GM23248 (cell line): ENCODE data around the gene ERC1. TPM values are rescaled to one million over a fixed set of nuclear protein-coding genes. Genes with fewer than 3 reads are reported as not detected.

Experiments
- DNase-seq: peaks from one replicate; pipeline ENCODE4 v3.0.0-alpha.2; 2015
- H2AFZ ChIP-seq: fragments of 200-600 bp; sonication (generic); 2 replicates; pipeline ENCODE4 v1.6.1; 2016; ENCODE audit warnings: antibody characterized with exemption
- H3F3A ChIP-seq: fragments of 200-600 bp; sonication (generic); 2 replicates; pipeline ENCODE4 v1.6.1; 2016; ENCODE audit warnings: mild to moderate bottlenecking, antibody characterized with exemption, mixed run types; ENCODE audit not compliant: insufficient read depth
- H3K27ac ChIP-seq: fragments of 200-600 bp; sonication (generic); 2 replicates; pipeline ENCODE4 v1.5.1; 2016; ENCODE audit warnings: mild to moderate bottlenecking
- H3K27me3 ChIP-seq: fragments of 200-600 bp; sonication (generic); replicated peaks from 2 replicates; pipeline ENCODE4 v1.6.1; 2016; ENCODE audit warnings: mild to moderate bottlenecking; ENCODE audit not compliant: insufficient read depth
- H3K36me3 ChIP-seq: fragments of 200-600 bp; sonication (generic); 2 replicates; pipeline ENCODE4 v1.6.1; 2016; ENCODE audit warnings: low read depth, mild to moderate bottlenecking
- H3K4me1 ChIP-seq: fragments of 200-600 bp; sonication (generic); 2 replicates; pipeline ENCODE4 v1.6.1; 2016; ENCODE audit warnings: mild to moderate bottlenecking; ENCODE audit not compliant: insufficient read depth
- H3K4me2 ChIP-seq: fragments of 200-600 bp; sonication (generic); one replicate; pipeline ENCODE4 v1.6.1; 2016; ENCODE audit warnings: mild to moderate bottlenecking; ENCODE audit not compliant: unreplicated experiment
- H3K4me3 ChIP-seq: fragments of 200-600 bp; sonication (generic); 2 replicates; pipeline ENCODE4 v1.5.1; 2016; ENCODE audit warnings: mild to moderate bottlenecking
- H3K79me2 ChIP-seq: fragments of 200-600 bp; sonication (generic); 2 replicates; pipeline ENCODE4 v1.6.1; 2016; ENCODE audit warnings: mild to moderate bottlenecking; ENCODE audit not compliant: insufficient read depth
- H3K9ac ChIP-seq: fragments of 200-600 bp; sonication (generic); 2 replicates; pipeline ENCODE4 v1.6.1; 2016; ENCODE audit warnings: mild to moderate bottlenecking
- H3K9me2 ChIP-seq: fragments of 200-600 bp; sonication (generic); 2 replicates; pipeline ENCODE4 v1.6.1; 2016; ENCODE audit warnings: mixed run types, mild to moderate bottlenecking, moderate library complexity; ENCODE audit not compliant: insufficient read depth
- H3K9me3 ChIP-seq: fragments of 200-600 bp; sonication (generic); one replicate; pipeline ENCODE4 v1.6.1; 2017; ENCODE audit warnings: low read depth
- H4K20me1 ChIP-seq: fragments of 200-600 bp; sonication (generic); 2 replicates; pipeline ENCODE4 v1.6.0; 2016; ENCODE audit not compliant: insufficient read depth
- EZH2 ChIP-seq: fragments of 200-600 bp; sonication (generic); IDR thresholded peaks from 2 replicates; pipeline ENCODE4 v1.6.1; 2018; ENCODE audit warnings: antibody characterized with exemption, mild to moderate bottlenecking; ENCODE audit not compliant: insufficient read depth, poor library complexity, severe bottlenecking
- EZH2phosphoT487 ChIP-seq: fragments of 200-600 bp; sonication (generic); IDR thresholded peaks from 2 replicates; pipeline ENCODE4 v1.6.1; 2018; ENCODE audit warnings: antibody characterized with exemption, moderate library complexity, mild to moderate bottlenecking, low read depth; ENCODE audit not compliant: insufficient read depth
- WGBS, 2 experiments: methylation state at CpG; one replicate each; pipeline ENCODE4 v1.1.6; 2015 to 2017; ENCODE audit warnings: low lambda C conversion rate in 2 of 2, low coverage in 1 of 2; ENCODE audit errors: missing lambda C conversion rate in 2 of 2; 5-methylcytosine and 5-hydroxymethylcytosine counted together
- in situ Hi-C: fragments of 300-500 bp; cut with MboI; formaldehyde crosslinking; loops from 2 replicates; pipeline ENCODE4 v1.15.0; 2020
- polyA plus RNA-seq: library from polyadenylated mRNA; unstranded; fragments of >200 nt; fragmentation: Nextera tagmentation; extraction: Ambion mirVana; gene quantifications from 2 replicates; pipeline ENCODE4 v1.2.1, GENCODE V29; 2016
- total RNA-seq: library from RNA; depleted of rRNA; stranded (reverse); fragments of >200 nt; shearing (Covaris generic); gene quantifications from 2 replicates; pipeline ENCODE4 v1.2.3, GENCODE V29; 2014

The ERC1 gene
- total and polyA plus RNA-seq, 2 experiments from 2014 or later: 21.5 to 23.3 TPM

DNA sequence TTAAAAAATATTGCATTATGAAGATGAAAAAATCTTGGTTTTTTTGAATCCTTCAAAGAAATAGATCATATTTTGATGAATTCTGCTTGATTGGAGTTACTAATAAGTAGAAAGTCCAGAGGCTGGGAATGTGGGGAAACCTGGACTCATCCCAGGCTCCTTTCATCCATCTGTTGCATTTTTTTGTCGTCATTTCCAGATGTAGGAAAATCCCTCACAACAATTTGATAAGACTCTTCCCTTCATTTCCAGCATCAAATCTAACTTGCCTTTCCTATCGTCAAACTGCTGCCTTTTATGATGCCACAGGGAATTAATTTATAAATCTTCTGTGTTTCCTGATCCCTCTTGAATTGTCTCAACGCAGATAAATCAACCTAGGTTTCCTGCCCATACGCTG is 391.8 kb downstream of the ERC1 start:
- Histone ChIP-seq H3K4me2 (no peak overlapping the region), H3F3A (no peaks in the 10 kb centered on the region), H3K4me1 (no peaks in the 10 kb centered on the region), H3K36me3 (no peaks in the 10 kb centered on the region), H3K4me3 (no peak overlapping the region), H3K9me2 (no peaks in the 10 kb centered on the region), H3K27me3 (no peaks in the 10 kb centered on the region), H3K79me2 (no peaks in the 10 kb centered on the region), H3K9me3 (no peaks in the 10 kb centered on the region), H3K27ac (no peak overlapping the region), H4K20me1 (no peaks in the 10 kb centered on the region), H3K9ac (no peak overlapping the region), H2AFZ (no peak overlapping the region)
- DNase-seq: no peak
- in situ Hi-C loops: no loop called here
- WGBS, 2 experiments: 68 to 71% methylated on average over 4 of the region's 4 CpGs
- TF ChIP-seq EZH2phosphoT487: no peak
- TF ChIP-seq EZH2: no peak

GRCh38 chr12:1383758-1384157 is 392.7 kb downstream of the ERC1 start:
- Histone ChIP-seq H3K4me1 (no peaks in the 10 kb centered on the region), H3K27me3 (no peaks in the 10 kb centered on the region), H3K27ac (no peak overlapping the region), H3K36me3 (no peaks in the 10 kb centered on the region), H3K9me2 (no peaks in the 10 kb centered on the region), H3K4me3 (no peak overlapping the region), H4K20me1 (no peaks in the 10 kb centered on the region), H2AFZ (no peak overlapping the region), H3F3A (no peaks in the 10 kb centered on the region), H3K4me2 (no peak overlapping the region), H3K79me2 (no peaks in the 10 kb centered on the region), H3K9me3 (no peaks in the 10 kb centered on the region), H3K9ac (no peak overlapping the region)
- 74 to 81% methylated on average over 4 of the region's 4 CpGs for WGBS, 2 experiments
- no peak for DNase-seq
- in situ Hi-C loops: no loop called here
- no peak for TF ChIP-seq EZH2
- TF ChIP-seq EZH2phosphoT487: no peak

- in situ Hi-C loops: no loop called here
- WGBS, 2 experiments: 94% methylated on average over 4 of the region's 4 CpGs
- Histone ChIP-seq H3K9ac (no peak overlapping the region), H3K36me3 (no peaks in the 10 kb centered on the region), H4K20me1 (no peaks in the 10 kb centered on the region), H3K27ac (no peak overlapping the region), H3K4me1 (no peaks in the 10 kb centered on the region), H3K4me3 (no peak overlapping the region), H2AFZ (no peak overlapping the region), H3K79me2 (no peaks in the 10 kb centered on the region), H3K9me3 (no peaks in the 10 kb centered on the region), H3K9me2 (no peaks in the 10 kb centered on the region), H3K4me2 (no peak overlapping the region), H3K27me3 (no peaks in the 10 kb centered on the region), H3F3A (no peaks in the 10 kb centered on the region)
- DNase-seq: no peak
- no peak for TF ChIP-seq EZH2phosphoT487
- TF ChIP-seq EZH2: no peak
These were observed 393.9 kb downstream of the ERC1 start for GRCh38 chr12:1384910-1385309.

- no peak overlapping the region for H3K4me2 ChIP-seq
- no peaks in the 10 kb centered on the region for H3K36me3 ChIP-seq
- H3F3A ChIP-seq: no peaks in the 10 kb centered on the region
- no peak overlapping the region for H3K27ac ChIP-seq
- H3K9me3 ChIP-seq: no peaks in the 10 kb centered on the region
- no peaks in the 10 kb centered on the region for H3K4me1 ChIP-seq
- TF ChIP-seq EZH2phosphoT487: no peak
- TF ChIP-seq EZH2: no peak
- no peaks in the 10 kb centered on the region for H3K9me2 ChIP-seq
- in situ Hi-C loops: no loop called here
- no peak for DNase-seq
- H3K9ac ChIP-seq: no peak overlapping the region
- H3K27me3 ChIP-seq: no peaks in the 10 kb centered on the region
- H2AFZ ChIP-seq: no peak overlapping the region
- H3K79me2 ChIP-seq: no peaks in the 10 kb centered on the region
- no peaks in the 10 kb centered on the region for H4K20me1 ChIP-seq
- no peak overlapping the region for H3K4me3 ChIP-seq
These were observed 400.7 kb downstream of the ERC1 start for GRCh38 chr12:1391722-1392121.

DNA sequence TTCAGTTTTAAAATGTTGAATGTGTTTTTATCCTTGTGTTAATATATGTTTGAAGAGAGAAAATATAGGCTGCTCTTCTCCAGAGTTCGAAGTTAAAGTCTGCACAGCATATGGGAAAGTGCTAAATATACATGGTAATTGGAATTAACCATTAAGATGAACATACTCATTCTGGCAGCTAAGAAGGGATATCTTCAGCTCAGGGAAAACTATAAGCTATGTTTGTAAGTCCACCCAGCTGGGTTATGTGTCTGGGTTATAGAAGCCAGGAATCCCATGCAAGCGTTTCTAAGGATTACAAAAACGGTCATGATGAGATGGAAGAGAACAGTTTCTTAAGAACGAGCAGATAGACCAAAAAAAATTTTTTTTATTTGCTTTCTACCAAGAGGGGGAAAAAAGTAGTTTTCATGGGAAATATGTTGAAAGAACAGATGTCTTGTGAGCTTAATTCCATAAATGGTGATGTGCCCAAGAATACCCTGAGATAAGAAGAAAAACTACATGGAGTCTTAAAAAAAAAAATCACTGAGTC is 404.5 kb downstream of the ERC1 start:
- WGBS, 2 experiments: 76 to 84% methylated on average over 4 of the region's 4 CpGs
- DNase-seq: no peak

More for the DNA sequence above, 404.5 kb downstream of the ERC1 start:
- Histone ChIP-seq H2AFZ (no peak overlapping the region), H3K9me2 (no peaks in the 10 kb centered on the region), H3K4me1 (no peaks in the 10 kb centered on the region), H3K27me3 (no peaks in the 10 kb centered on the region), H3K27ac (no peak overlapping the region), H3K36me3 (no peaks in the 10 kb centered on the region), H3K9ac (no peak overlapping the region), H3K79me2 (no peaks in the 10 kb centered on the region), H3K4me3 (no peak overlapping the region), H4K20me1 (no peaks in the 10 kb centered on the region), H3K9me3 (no peaks in the 10 kb centered on the region), H3F3A (no peaks in the 10 kb centered on the region), H3K4me2 (no peak overlapping the region)
- in situ Hi-C loops: no loop called here
- no peak for TF ChIP-seq EZH2
- TF ChIP-seq EZH2phosphoT487: no peak
